Right cardiac atrium (tissue), 5 donors: ENCODE data around the gene SHMT1. TPM values are rescaled to one million over a fixed set of nuclear protein-coding genes. Genes with fewer than 3 reads are reported as not detected.
"Not testable (repeated sequence)": the region's sequence is repeated elsewhere in the genome, so short reads cannot be mapped to it uniquely, and the experiment has no call there.

Experiments used
- ATAC-seq, 2 donors: fragments of 200-7000 bp; cut with Tn5 transposase; one replicate each; pipeline versions ENCODE4 v1.8.0 to v1.9.1; 2020; ENCODE audit warnings: moderate library complexity in 2 of 2, mild to moderate bottlenecking in 1 of 2
- DNase-seq, 3 donors: peaks; one replicate each; pipeline ENCODE4 v3.0.0-alpha.2; 2020
- H3K27ac ChIP-seq: one replicate; pipeline ENCODE4 v1.5.1; 2013; ENCODE audit warnings: mild to moderate bottlenecking, low read length, control low read depth, moderate library complexity
- H3K27me3 ChIP-seq: one replicate; pipeline ENCODE4 v1.6.1; 2013; ENCODE audit not compliant: control insufficient read depth, insufficient read depth
- H3K4me1 ChIP-seq: one replicate; pipeline ENCODE4 v1.6.1; 2013; ENCODE audit warnings: low read length; ENCODE audit not compliant: control insufficient read depth, insufficient read depth
- H3K4me3 ChIP-seq: one replicate; pipeline ENCODE4 v1.5.1; 2013; ENCODE audit warnings: low read length, control low read depth
- H3K9me3 ChIP-seq: one replicate; pipeline ENCODE4 v1.6.1; 2013; ENCODE audit warnings: low read length; ENCODE audit not compliant: control insufficient read depth
- WGBS: extraction: QIAGEN DNeasy Blood & Tissue Kit; methylation state at CpG from one replicate; pipeline ENCODE4 v1.1.7; 2013; 5-methylcytosine and 5-hydroxymethylcytosine counted together
- intact Hi-C, 4 donors: fragments of 100-400 bp; cut with DNase I; formaldehyde crosslinking; loops; one replicate each; pipeline versions ENCODE4 v1.11.0 to v1.14.0; 2022 to 2023
- long read RNA-seq, 4 donors: library from polyadenylated mRNA; unstranded; transcript quantifications; one replicate each; pipeline ENCODE4 v2.0.0, GENCODE V29; 2020 to 2021
- polyA plus RNA-seq: library from polyadenylated mRNA; stranded (reverse); fragments of 200-250 nt; gene quantifications from one replicate; pipeline ENCODE4 v1.2.3, GENCODE V29; 2013
- total RNA-seq, 4 donors: library from RNA; stranded (reverse); fragmentation: NEBNext Ultra II Directional; extraction: Animal tissue kit (Norgen Biotek cat#: 25700); gene quantifications; one replicate each; pipeline ENCODE4 v1.2.1, GENCODE V29; 2021
- donor health status: healthy with polysubstance abuse.
- donor health status: DM: no; HTN: yes; CAD: no.
- donor health status: DM: no; HTN: no; CAD: no.
- donor health status: DM: no; HTN: yes; CAD: no; lungs with severe emphysema.
- donor health status: DM: yes; HTN: yes; CAD: no.

Gene SHMT1
- 1 to 10 TPM; 7.3 to 9.9 (median 8.7) TPM for total RNA-seq
- polyA plus RNA-seq: 6.4 TPM
- long read RNA-seq, donor 1, transcript SHMT1-201 (12 exons, 2,464 nt): major isoform, 12 of 25 reads
- long read RNA-seq, donor 1, partial matches to known transcripts: 3 of 25 reads
- long read RNA-seq, donor 1, other reads (novel, unspliced or antisense): 6 of 25 reads
- long read RNA-seq, donor 2, transcript SHMT1-201 (12 exons, 2,464 nt): major isoform, 5 of 15 reads
- long read RNA-seq, donor 2, partial matches to known transcripts: 1 of 15 reads
- long read RNA-seq, donor 2, other reads (novel, unspliced or antisense): 6 of 15 reads
- long read RNA-seq, donor 3, transcript SHMT1-201 (12 exons, 2,464 nt): minor isoform, 12 of 44 reads
- long read RNA-seq, donor 3, transcript SHMT1-203 (11 exons, 1,656 nt): major isoform, 19 of 44 reads
- long read RNA-seq, donor 3, partial matches to known transcripts: 2 of 44 reads
- long read RNA-seq, donor 3, other reads (novel, unspliced or antisense): 11 of 44 reads
- long read RNA-seq, donor 4, partial matches to known transcripts: 2 of 8 reads
- long read RNA-seq, donor 4, other reads (novel, unspliced or antisense): 3 of 8 reads

GRCh38 chr17:18363101-18364049 is at the start of gene SHMT1:
Gene SHMT1, minus strand, starts transcription at chr17:18363550. Its CDS starts 7,569 bp downstream, at chr17:18355981.
- no peaks in the 10 kb centered on the region for H3K27me3 ChIP-seq
- under 1% methylated on average over 76 of the region's 76 CpGs for WGBS
- H3K4me3 ChIP-seq: peak within 1 kb of the TSS; percentile 70

GRCh38 chr17:18412001-18412538 is 48.7 kb upstream of the SHMT1 start:
- ATAC-seq: peak; percentile 94 to 96
- DNase-seq, H3K4me3 ChIP-seq, H3K27me3 ChIP-seq, H3K27ac ChIP-seq, intact Hi-C loops, H3K4me1 ChIP-seq, H3K9me3 ChIP-seq: not testable (repeated sequence)
- WGBS: no CpG with 5 or more reads among the region's 32 CpGs

More at GRCh38 chr17:18363101-18364049, at the start of gene SHMT1:
- H3K4me1 ChIP-seq: no peaks in the 10 kb centered on the region
- H3K27ac ChIP-seq: peak within 1 kb of the TSS; percentile 46
- intact Hi-C loops: no loop called here
- H3K9me3 ChIP-seq: no peaks in the 10 kb centered on the region
- ATAC-seq (peak; percentile 100), DNase-seq (peak; percentile 94 to 98 (median 98))

- whole genome bisulfite sequencing: under 1% methylated on average over 23 of the region's 25 CpGs
- H3K4me3 ChIP-seq: peak overlapping the region; percentile 17
These were observed 48.1 kb upstream of the SHMT1 start for GRCh38 chr17:18411377-18411864.

GRCh38 chr17:18410736-18411135 is 47.4 kb upstream of the SHMT1 start:
- H3K4me1 ChIP-seq, H3K27me3 ChIP-seq, H3K9me3 ChIP-seq, intact Hi-C loops, DNase-seq, H3K4me3 ChIP-seq, H3K27ac ChIP-seq: not testable (repeated sequence)
- WGBS: 5% methylated on average over 11 of the region's 11 CpGs
- ATAC-seq: peak in 1 of 2 donors; percentile 24

More at GRCh38 chr17:18411377-18411864, 48.1 kb upstream of the SHMT1 start:
- ATAC-seq (peak; percentile 83 to 89), DNase-seq (peak; percentile 17 to 56 (median 45))
- H3K27ac ChIP-seq, intact Hi-C loops, H3K27me3 ChIP-seq, H3K4me1 ChIP-seq, H3K9me3 ChIP-seq: not testable (repeated sequence)

GRCh38 chr17:18409321-18409720 is 46.0 kb upstream of the SHMT1 start:
- H3K4me1 ChIP-seq, intact Hi-C loops, ATAC-seq, H3K27me3 ChIP-seq, H3K27ac ChIP-seq, H3K9me3 ChIP-seq, H3K4me3 ChIP-seq, DNase-seq: not testable (repeated sequence)
- 41% methylated on average over 6 of the region's 6 CpGs for WGBS

- intact Hi-C loops, DNase-seq, ATAC-seq, H3K27me3 ChIP-seq, H3K27ac ChIP-seq, H3K4me1 ChIP-seq, H3K9me3 ChIP-seq, H3K4me3 ChIP-seq: not testable (repeated sequence)
- 45% methylated on average over 3 of the region's 3 CpGs for WGBS
These were observed 45.6 kb upstream of the SHMT1 start for GRCh38 chr17:18408906-18409305.

GRCh38 chr17:18403604-18404003 is 40.3 kb upstream of the SHMT1 start:
- H3K4me3 ChIP-seq, H3K4me1 ChIP-seq, ATAC-seq, H3K27me3 ChIP-seq, DNase-seq, H3K27ac ChIP-seq, intact Hi-C loops, H3K9me3 ChIP-seq: not testable (repeated sequence)
- WGBS: 77% methylated on average over 3 of the region's 5 CpGs

GRCh38 chr17:18403166-18403565 is 39.8 kb upstream of the SHMT1 start:
- WGBS: 13% methylated on average over 4 of the region's 5 CpGs
- ATAC-seq, H3K4me1 ChIP-seq, intact Hi-C loops, H3K27me3 ChIP-seq, DNase-seq, H3K4me3 ChIP-seq, H3K9me3 ChIP-seq, H3K27ac ChIP-seq: not testable (repeated sequence)

GRCh38 chr17:18401872-18402590 is 38.7 kb upstream of the SHMT1 start:
- H3K4me3 ChIP-seq, H3K27ac ChIP-seq, ATAC-seq, H3K4me1 ChIP-seq, intact Hi-C loops, DNase-seq, H3K9me3 ChIP-seq, H3K27me3 ChIP-seq: not testable (repeated sequence)
- WGBS: 58% methylated on average over 7 of the region's 7 CpGs

GRCh38 chr17:18388728-18389127 is 25.4 kb upstream of the SHMT1 start:
- H3K27ac ChIP-seq, H3K4me3 ChIP-seq, intact Hi-C loops, DNase-seq, H3K27me3 ChIP-seq, H3K4me1 ChIP-seq, H3K9me3 ChIP-seq: not testable (repeated sequence)
- WGBS: 51% methylated on average over 2 of the region's 10 CpGs
- peak in 1 of 2 donors; percentile 36 for ATAC-seq
